Lower lobe of right lung (tissue), 2 donors: Measurements from ENCODE around the gene LTBP1. TPM values are rescaled to one million over a fixed set of nuclear protein-coding genes. Genes with fewer than 3 reads are reported as not detected.
A peak's percentile ranks its signal among the peaks of the same experiment; 100 is the strongest.

Experiments
- ATAC-seq, 2 donors: fragments of 200-7000 bp; cut with Tn5 transposase; one replicate each; pipeline ENCODE4 v1.9.1; 2020 to 2022; ENCODE audit warnings: mild to moderate bottlenecking in 2 of 2, moderate library complexity in 2 of 2
- DNase-seq: peaks from one replicate; pipeline ENCODE4 v3.0.0-alpha.2; 2020
- H3K27ac ChIP-seq: fragments of 200-600 bp; one replicate; pipeline ENCODE4 v1.8.0; 2022
- H3K27me3 ChIP-seq: fragments of 200-600 bp; one replicate; pipeline ENCODE4 v1.8.0; 2022; ENCODE audit warnings: low read depth
- H3K36me3 ChIP-seq: fragments of 200-600 bp; one replicate; pipeline ENCODE4 v1.8.0; 2022; ENCODE audit warnings: mild to moderate bottlenecking
- H3K4me1 ChIP-seq: fragments of 200-600 bp; one replicate; pipeline ENCODE4 v1.8.0; 2022
- H3K4me3 ChIP-seq: fragments of 200-600 bp; one replicate; pipeline ENCODE4 v1.8.0; 2022; ENCODE audit warnings: mild to moderate bottlenecking
- H3K9me3 ChIP-seq: fragments of 200-600 bp; one replicate; pipeline ENCODE4 v1.8.0; 2022
- intact Hi-C: fragments of 100-400 bp; cut with DNase I; formaldehyde crosslinking; loops from one replicate; pipeline ENCODE4 v1.11.0; 2022
- microRNA-seq: library from miRNA; unstranded; fragments of <30 nt; microRNA quantifications from one replicate; pipeline ENCODE4 v1.2.0, GENCODE V29; 2020; ENCODE audit warnings: borderline number of aligned reads
- total RNA-seq: library from RNA; stranded (reverse); fragmentation: NEBNext Ultra II Directional; extraction: Animal tissue kit (Norgen Biotek cat#: 25700); gene quantifications from one replicate; pipeline ENCODE4 v1.2.1, GENCODE V29; 2021
- TF ChIP-seq, protein P1 (sequence below): fragments of 200-600 bp; IDR thresholded peaks from one replicate; pipeline ENCODE4 v1.8.0; 2022; ENCODE audit warnings: antibody characterized with exemption, mild to moderate bottlenecking
- donor health status: DM: no; HTN: yes; CAD: no; lungs with severe emphysema.

The LTBP1 gene
- total RNA-seq, 1 donor from 2014 or later: 34.7 TPM

DNA sequence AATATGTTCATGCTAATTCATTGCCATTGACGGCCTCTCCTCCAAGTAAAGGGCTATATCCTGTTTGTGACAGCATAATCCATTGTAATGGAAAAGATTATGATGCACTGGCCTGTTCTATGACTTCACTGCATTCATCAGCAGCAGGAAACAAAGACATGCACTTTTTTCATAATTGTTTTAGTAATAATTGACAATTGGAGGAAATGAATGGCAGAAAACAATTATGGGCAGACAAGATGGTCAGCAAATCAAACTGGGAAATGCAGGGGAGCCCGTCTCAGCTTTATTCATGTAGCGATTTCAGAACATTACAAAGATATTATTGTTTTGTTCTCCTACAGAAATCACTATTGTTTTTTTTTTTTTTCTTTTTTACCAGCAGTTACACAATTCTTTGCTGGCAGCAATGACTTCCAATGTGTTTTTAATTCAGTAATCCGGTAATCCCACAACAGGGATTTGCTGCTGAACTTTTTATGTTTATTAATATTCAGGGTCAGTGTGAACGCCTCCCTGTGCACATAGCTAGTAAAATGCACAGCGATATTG, 495.9 kb downstream of the LTBP1 start:
- H3K4me1 ChIP-seq: peaks cover 10% of the 10 kb centered on the region
- H3K27ac ChIP-seq: peak overlapping the region; percentile 25
- no peaks in the 10 kb centered on the region for H3K9me3 ChIP-seq
- no peaks in the 10 kb centered on the region for H3K27me3 ChIP-seq
- ATAC-seq: no peak
- intact Hi-C loops: no loop called here
- TF ChIP-seq, protein P1, sequence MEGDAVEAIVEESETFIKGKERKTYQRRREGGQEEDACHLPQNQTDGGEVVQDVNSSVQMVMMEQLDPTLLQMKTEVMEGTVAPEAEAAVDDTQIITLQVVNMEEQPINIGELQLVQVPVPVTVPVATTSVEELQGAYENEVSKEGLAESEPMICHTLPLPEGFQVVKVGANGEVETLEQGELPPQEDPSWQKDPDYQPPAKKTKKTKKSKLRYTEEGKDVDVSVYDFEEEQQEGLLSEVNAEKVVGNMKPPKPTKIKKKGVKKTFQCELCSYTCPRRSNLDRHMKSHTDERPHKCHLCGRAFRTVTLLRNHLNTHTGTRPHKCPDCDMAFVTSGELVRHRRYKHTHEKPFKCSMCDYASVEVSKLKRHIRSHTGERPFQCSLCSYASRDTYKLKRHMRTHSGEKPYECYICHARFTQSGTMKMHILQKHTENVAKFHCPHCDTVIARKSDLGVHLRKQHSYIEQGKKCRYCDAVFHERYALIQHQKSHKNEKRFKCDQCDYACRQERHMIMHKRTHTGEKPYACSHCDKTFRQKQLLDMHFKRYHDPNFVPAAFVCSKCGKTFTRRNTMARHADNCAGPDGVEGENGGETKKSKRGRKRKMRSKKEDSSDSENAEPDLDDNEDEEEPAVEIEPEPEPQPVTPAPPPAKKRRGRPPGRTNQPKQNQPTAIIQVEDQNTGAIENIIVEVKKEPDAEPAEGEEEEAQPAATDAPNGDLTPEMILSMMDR: no peak
- no peak overlapping the region for H3K4me3 ChIP-seq
- no peaks in the 10 kb centered on the region for H3K36me3 ChIP-seq
- DNase-seq: no peak

DNA sequence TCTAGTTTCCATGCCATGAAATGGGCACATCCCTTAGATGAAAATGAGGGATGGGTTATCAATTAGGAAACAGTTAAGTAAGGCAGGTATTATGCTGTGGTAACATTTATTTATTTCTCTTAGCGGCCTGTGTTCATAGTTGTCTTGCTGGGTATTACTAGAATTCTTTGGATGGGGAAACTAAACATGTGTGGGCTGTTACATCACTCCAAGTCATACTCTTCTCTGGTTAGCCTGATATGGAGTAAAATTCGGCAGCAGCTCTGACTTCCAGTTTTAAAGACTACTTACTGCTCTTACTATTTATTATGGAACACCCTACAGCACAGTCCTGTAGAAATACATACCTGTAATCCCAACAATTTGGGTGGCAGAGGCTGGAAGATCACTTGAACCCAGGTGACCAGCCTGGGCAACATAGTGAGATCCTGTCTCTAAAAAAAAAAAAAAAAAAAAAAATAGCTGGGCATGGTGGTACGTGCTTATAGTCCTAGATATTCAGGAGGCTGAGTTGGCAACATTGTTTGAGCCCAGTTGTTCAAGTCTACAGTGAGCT, 496.6 kb downstream of the LTBP1 start:
- DNase-seq: no peak
- Histone ChIP-seq H3K4me3 (no peak overlapping the region), H3K9me3 (no peaks in the 10 kb centered on the region), H3K27ac (peak overlapping the region; percentile 25), H3K4me1 (peaks cover 12% of the 10 kb centered on the region), H3K36me3 (no peaks in the 10 kb centered on the region), H3K27me3 (no peaks in the 10 kb centered on the region)
- TF ChIP-seq, protein P1: no peak
- intact Hi-C loops: no loop called here
- ATAC-seq: no peak

DNA sequence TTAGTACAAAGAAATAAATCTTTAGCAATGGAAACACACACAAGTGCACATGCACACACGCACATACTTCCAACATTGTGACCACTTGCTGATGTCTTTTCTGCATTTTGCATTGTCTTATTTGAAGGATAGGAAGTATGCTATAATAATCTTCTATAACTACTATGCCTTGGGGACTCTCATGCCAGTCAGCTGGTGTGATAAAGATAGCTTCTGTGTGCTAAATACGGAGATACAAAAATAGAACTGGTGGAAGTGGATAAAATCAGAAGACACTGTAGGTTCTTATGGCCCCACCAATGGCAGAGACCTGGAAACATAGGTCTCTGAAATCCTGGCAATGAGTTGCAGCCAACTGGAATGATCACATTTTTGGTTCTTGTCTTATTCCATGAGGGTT, 498.2 kb downstream of the LTBP1 start:
- intact Hi-C loops: no loop called here
- H3K27me3 ChIP-seq: no peaks in the 10 kb centered on the region
- ATAC-seq (no peak), DNase-seq (no peak)
- H3K27ac ChIP-seq: no peak overlapping the region
- no peaks in the 10 kb centered on the region for H3K9me3 ChIP-seq
- TF ChIP-seq, protein P1: no peak
- no peak overlapping the region for H3K4me3 ChIP-seq
- no peaks in the 10 kb centered on the region for H3K36me3 ChIP-seq
- peaks cover 14% of the 10 kb centered on the region for H3K4me1 ChIP-seq

DNA sequence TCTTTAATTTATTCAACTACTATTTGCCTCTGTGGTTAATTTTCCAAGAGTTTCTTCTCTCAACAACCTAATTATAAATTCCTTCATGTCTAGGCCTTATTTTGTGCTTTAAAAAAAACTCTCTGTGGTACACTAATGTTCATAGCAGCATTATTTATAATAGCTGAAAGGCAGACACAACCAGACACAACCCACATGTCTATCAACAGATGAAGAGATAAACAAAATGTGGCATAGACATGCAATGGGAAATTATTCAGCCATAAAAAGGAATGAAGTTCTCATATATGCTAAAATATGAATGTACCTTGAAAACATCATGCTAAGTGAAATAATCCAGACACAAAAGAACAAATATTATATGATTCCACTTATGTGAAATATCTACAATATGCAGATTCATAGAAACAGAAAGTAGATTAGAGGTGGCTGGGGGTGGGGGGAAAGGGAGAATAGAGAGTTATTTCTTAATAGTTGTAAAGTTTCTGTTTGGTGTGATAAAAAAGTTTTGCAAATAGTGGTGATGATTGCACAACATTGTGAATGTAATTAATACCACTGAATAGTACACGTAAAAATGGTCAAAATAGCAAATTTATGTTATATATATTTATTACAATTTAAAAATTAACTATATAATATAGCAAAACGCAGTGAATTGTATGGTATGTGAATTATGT, 501.6 kb downstream of the LTBP1 start:
- ATAC-seq (no peak), DNase-seq (no peak)
- Histone ChIP-seq H3K4me3 (no peak overlapping the region), H3K27me3 (no peaks in the 10 kb centered on the region), H3K27ac (no peak overlapping the region), H3K36me3 (no peaks in the 10 kb centered on the region), H3K4me1 (peaks cover 7% of the 10 kb centered on the region), H3K9me3 (peaks cover 20% of the 10 kb centered on the region)
- intact Hi-C loops: no loop called here
- TF ChIP-seq, protein P1: no peak

Small RNAs within 50 kb of the gene (microRNA-seq; reads per million reads assigned to microRNA genes)
- gene MIR4430: not detected
